DMS53 treated with DMSO at 0.1 percent for 48 hours (cell line): ENCODE results near the gene NR2F1-AS1.
A peak's percentile ranks its signal among the peaks of the same experiment; 100 is the strongest.

Experiments used
- DNase-seq: peaks from one replicate; lab custom pipeline; 2025; ENCODE audit not compliant: unreplicated experiment; lab: John Stamatoyannopoulos, UW

Gene NR2F1-AS1

GRCh38 chr5:93589829-93590215 is 8.8 kb upstream of the NR2F1-AS1 start:
- no peak for DNase-seq

GRCh38 chr5:93589152-93589828 is 8.3 kb upstream of the NR2F1-AS1 start:
- no peak for DNase-seq

GRCh38 chr5:93588352-93589151 is 7.5 kb upstream of the NR2F1-AS1 start:
- no peak for DNase-seq

GRCh38 chr5:93587597-93588351 is 6.8 kb upstream of the NR2F1-AS1 start:
- no peak for DNase-seq

- no peak for DNase-seq
Measured at GRCh38 chr5:93586736-93587596, 5.9 kb upstream of the NR2F1-AS1 start.

GRCh38 chr5:93585767-93586385 is 4.9 kb upstream of the NR2F1-AS1 start:
- no peak for DNase-seq

- DNase-seq = no peak
Measured at GRCh38 chr5:93585041-93585766, 4.2 kb upstream of the NR2F1-AS1 start.

GRCh38 chr5:93584596-93585040 is 3.6 kb upstream of the NR2F1-AS1 start:
- no peak for DNase-seq

- DNase-seq = no peak
Measured at GRCh38 chr5:93583768-93584595, 3.0 kb upstream of the NR2F1-AS1 start.

- DNase-seq = no peak
Measured at GRCh38 chr5:93583439-93583767, 2.4 kb upstream of the NR2F1-AS1 start.

GRCh38 chr5:93582677-93583438 is 1.8 kb upstream of the NR2F1-AS1 start, which contains the start of gene NR2F1:
Gene NR2F1, plus strand, starts transcription at chr5:93583222. Its CDS starts 1,802 bp downstream, at chr5:93585024.
- peak; percentile 98 for DNase-seq

- no peak for DNase-seq
Measured at GRCh38 chr5:93582167-93582462, 1.1 kb upstream of the NR2F1-AS1 start.

GRCh38 chr5:93580063-93580926 is 724 bp downstream of the NR2F1-AS1 start:
- DNase-seq = peak; percentile 46

GRCh38 chr5:93579692-93580062 is 1.3 kb downstream of the NR2F1-AS1 start:
- no peak for DNase-seq

- no peak for DNase-seq
Measured at GRCh38 chr5:93578813-93579691, 2.0 kb downstream of the NR2F1-AS1 start.
